ENCODE results near the gene C1D. TPM values are rescaled to one million over a fixed set of nuclear protein-coding genes. Genes with fewer than 3 reads are reported as not detected.

Gene C1D
- total RNA-seq, 2 experiments from 2014 or later = 16.2 to 16.4 TPM

DNA sequence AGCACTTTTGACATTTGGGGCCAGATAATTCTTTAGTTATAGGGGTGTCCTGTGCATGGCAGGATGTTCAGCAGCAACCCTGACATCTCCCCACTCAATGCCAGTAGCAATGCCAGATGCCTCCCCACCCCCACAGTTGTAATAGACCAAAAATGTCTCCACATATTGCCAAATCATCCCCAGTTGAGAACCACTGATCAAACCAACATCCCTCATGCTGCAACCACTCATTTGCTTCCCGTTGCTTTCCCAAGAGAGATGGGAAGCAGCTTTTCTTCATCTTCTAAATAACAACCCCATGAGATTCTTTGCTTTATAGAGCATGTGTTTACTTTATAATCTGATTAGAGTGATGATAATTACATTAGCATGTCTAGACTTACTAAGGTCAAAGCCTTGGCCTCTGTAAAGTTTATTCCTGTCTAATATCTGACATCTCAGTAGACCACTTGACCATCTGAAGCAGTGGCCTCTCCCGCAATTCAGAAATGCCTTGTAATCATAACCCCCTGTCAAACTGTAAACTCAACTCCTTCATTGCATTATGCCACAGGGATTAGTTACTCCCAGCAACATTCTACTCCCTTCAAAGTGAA lies 28.7 kb upstream of the C1D start:
- no peak overlapping the region for H3K27ac ChIP-seq (ENCODE audit: low read depth in 1 of 2, low read length in 2 of 2)
- no peaks in the 10 kb centered on the region for H3K36me3 Mint-ChIP-seq (ENCODE audit: low read depth)

DNA sequence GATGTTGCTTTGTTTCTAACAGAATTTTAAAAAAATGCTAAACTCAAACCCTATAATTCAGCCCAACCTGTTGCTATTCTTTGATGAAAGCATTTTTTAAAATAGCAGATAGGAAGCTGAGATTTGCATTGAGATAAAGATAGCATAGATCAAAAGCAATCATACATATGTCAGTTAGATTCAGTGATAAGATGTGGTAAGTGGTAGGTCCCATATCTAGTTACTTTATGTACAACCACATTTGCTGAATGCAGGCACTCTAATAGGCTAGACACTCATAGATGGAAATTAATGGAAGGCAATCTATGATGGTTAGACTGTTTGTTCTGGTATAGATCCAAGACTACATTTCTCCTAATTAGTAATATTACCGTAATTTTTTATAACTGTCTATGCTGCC lies 27.2 kb upstream of the C1D start:
- H3K27ac Mint-ChIP-seq = no peak overlapping the region
- intact Hi-C loops (cut with DNase I, micrococcal nuclease) = no loop called here
- no peaks in the 10 kb centered on the region for H3K27me3 Mint-ChIP-seq
- H3K9me3 Mint-ChIP-seq = no peaks in the 10 kb centered on the region
- no peaks in the 10 kb centered on the region for H3K36me3 Mint-ChIP-seq (ENCODE audit: low read depth)
- ChIA-PET POLR2A (no interaction called here), CTCF (no interaction called here)
- Histone ChIP-seq H3K9me3 (ENCODE audit: control insufficient read depth in 1 of 2, insufficient read depth in 1 of 2, low read length in 2 of 2) (no peaks in the 10 kb centered on the region), H3K4me1 (ENCODE audit: insufficient read depth, low read length) (no peaks in the 10 kb centered on the region), H3K27ac (ENCODE audit: low read depth in 1 of 2, low read length in 2 of 2) (no peak overlapping the region), H3K27me3 (ENCODE audit: control insufficient read depth in 1 of 2, insufficient read depth in 2 of 2, low read length in 2 of 2) (no peaks in the 10 kb centered on the region), H3K4me3 (ENCODE audit: low read length) (no peak overlapping the region), H3K36me3 (ENCODE audit: insufficient read depth, low read length) (no peaks in the 10 kb centered on the region)
- peaks cover 13% of the 10 kb centered on the region for H3K4me1 Mint-ChIP-seq (ENCODE audit: low read depth)
- TF ChIP-seq, protein P1, sequence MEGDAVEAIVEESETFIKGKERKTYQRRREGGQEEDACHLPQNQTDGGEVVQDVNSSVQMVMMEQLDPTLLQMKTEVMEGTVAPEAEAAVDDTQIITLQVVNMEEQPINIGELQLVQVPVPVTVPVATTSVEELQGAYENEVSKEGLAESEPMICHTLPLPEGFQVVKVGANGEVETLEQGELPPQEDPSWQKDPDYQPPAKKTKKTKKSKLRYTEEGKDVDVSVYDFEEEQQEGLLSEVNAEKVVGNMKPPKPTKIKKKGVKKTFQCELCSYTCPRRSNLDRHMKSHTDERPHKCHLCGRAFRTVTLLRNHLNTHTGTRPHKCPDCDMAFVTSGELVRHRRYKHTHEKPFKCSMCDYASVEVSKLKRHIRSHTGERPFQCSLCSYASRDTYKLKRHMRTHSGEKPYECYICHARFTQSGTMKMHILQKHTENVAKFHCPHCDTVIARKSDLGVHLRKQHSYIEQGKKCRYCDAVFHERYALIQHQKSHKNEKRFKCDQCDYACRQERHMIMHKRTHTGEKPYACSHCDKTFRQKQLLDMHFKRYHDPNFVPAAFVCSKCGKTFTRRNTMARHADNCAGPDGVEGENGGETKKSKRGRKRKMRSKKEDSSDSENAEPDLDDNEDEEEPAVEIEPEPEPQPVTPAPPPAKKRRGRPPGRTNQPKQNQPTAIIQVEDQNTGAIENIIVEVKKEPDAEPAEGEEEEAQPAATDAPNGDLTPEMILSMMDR (IDR thresholded peaks at IDR 0.05) = no peak
- DNase-seq (peak in 3 of 14 experiments; percentile 11 to 34 (median 32)), ATAC-seq (ENCODE audit: poor library complexity) (peak; percentile 51)
- H3K4me3 Mint-ChIP-seq = no peak overlapping the region

More for the DNA sequence above, 28.7 kb upstream of the C1D start:
- intact Hi-C loops (cut with DNase I, micrococcal nuclease) = no loop called here
- TF ChIP-seq, protein P1 (IDR thresholded peaks at IDR 0.05) = no peak
- no peak for DNase-seq
- Mint-ChIP-seq H3K27me3 (no peaks in the 10 kb centered on the region), H3K27ac (no peak overlapping the region), H3K4me1 (ENCODE audit: low read depth) (peaks cover 13% of the 10 kb centered on the region), H3K4me3 (no peak overlapping the region), H3K9me3 (no peaks in the 10 kb centered on the region)
- no peaks in the 10 kb centered on the region for H3K4me1 ChIP-seq (ENCODE audit: insufficient read depth, low read length)
- ATAC-seq (ENCODE audit: poor library complexity) = no peak
- CTCF ChIA-PET = no interaction called here
- no peak overlapping the region for H3K4me3 ChIP-seq (ENCODE audit: low read length)
- H3K36me3 ChIP-seq (ENCODE audit: insufficient read depth, low read length) = no peaks in the 10 kb centered on the region
- H3K9me3 ChIP-seq (ENCODE audit: control insufficient read depth in 1 of 2, insufficient read depth in 1 of 2, low read length in 2 of 2) = no peaks in the 10 kb centered on the region
- no peaks in the 10 kb centered on the region for H3K27me3 ChIP-seq (ENCODE audit: control insufficient read depth in 1 of 2, insufficient read depth in 2 of 2, low read length in 2 of 2)
- POLR2A ChIA-PET = no interaction called here

DNA sequence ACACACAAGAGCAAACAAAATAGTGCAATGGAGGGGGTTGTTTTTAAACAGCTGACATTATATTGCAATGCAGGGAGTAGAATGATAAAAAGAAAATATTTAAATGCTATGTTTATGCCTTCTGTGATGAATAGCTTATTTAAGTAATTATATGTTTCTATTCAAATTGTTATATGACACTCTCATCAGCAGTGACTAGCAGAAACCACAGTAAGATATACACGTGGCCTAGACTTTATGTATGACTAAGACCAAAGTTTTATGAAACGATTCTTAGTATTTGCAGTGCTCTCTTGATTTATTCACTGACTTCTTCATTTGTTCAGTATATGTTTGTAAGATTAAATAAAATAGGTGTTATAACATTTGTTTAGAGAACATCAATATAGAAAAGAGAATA lies 26.1 kb upstream of the C1D start:
- H3K27ac ChIP-seq (ENCODE audit: low read depth in 1 of 2, low read length in 2 of 2) = no peak overlapping the region
- ATAC-seq (ENCODE audit: poor library complexity) (no peak), DNase-seq (no peak)
- TF ChIP-seq, protein P1 (IDR thresholded peaks at IDR 0.05) = no peak
- H3K36me3 ChIP-seq (ENCODE audit: insufficient read depth, low read length) = no peaks in the 10 kb centered on the region
- H3K4me1 Mint-ChIP-seq (ENCODE audit: low read depth) = peaks cover 13% of the 10 kb centered on the region
- ChIA-PET CTCF (interaction anchor here (1.4 kb wide), 1 partner anchor 34 kb away, joined by 4 read pairs; no protein-coding TSS in a partner anchor), POLR2A (no interaction called here)
- intact Hi-C loops (cut with DNase I, micrococcal nuclease) = no loop called here
- no peaks in the 10 kb centered on the region for H3K9me3 ChIP-seq (ENCODE audit: control insufficient read depth in 1 of 2, insufficient read depth in 1 of 2, low read length in 2 of 2)
- no peak overlapping the region for H3K4me3 Mint-ChIP-seq
- no peaks in the 10 kb centered on the region for H3K4me1 ChIP-seq (ENCODE audit: insufficient read depth, low read length)
- H3K27me3 ChIP-seq (ENCODE audit: control insufficient read depth in 1 of 2, insufficient read depth in 2 of 2, low read length in 2 of 2) = no peaks in the 10 kb centered on the region
- H3K27ac Mint-ChIP-seq = no peak overlapping the region
- no peak overlapping the region for H3K4me3 ChIP-seq (ENCODE audit: low read length)
- H3K9me3 Mint-ChIP-seq = no peaks in the 10 kb centered on the region
- no peaks in the 10 kb centered on the region for H3K27me3 Mint-ChIP-seq
- H3K36me3 Mint-ChIP-seq (ENCODE audit: low read depth) = no peaks in the 10 kb centered on the region

Data from CD4-positive, alpha-beta T cell (primary cell).